Thymus (tissue), 11 donors: Measurements from ENCODE around the gene ZNF606. TPM values are rescaled to one million over a fixed set of nuclear protein-coding genes. Genes with fewer than 3 reads are reported as not detected.

ENCODE experiments used
- DNase-seq, 9 donors: peaks; one replicate each; pipeline ENCODE4 v3.0.0-alpha.2; 2013; ENCODE audit warnings: low spot score in 9 of 9, low read depth in 6 of 9, missing footprints in 1 of 9
- H3K27ac ChIP-seq, 2 donors: one replicate each; pipeline ENCODE4 v1.5.1; 2013; ENCODE audit warnings: control low read depth in 1 of 2, low read depth in 1 of 2, low read length in 1 of 2, mild to moderate bottlenecking in 1 of 2, moderate library complexity in 1 of 2
- H3K27me3 ChIP-seq, 2 donors: one replicate each; pipeline ENCODE4 v1.5.1; 2013; ENCODE audit warnings: low read length in 1 of 2; ENCODE audit not compliant: control insufficient read depth in 2 of 2, insufficient read depth in 1 of 2
- H3K36me3 ChIP-seq, 2 donors: one replicate each; pipeline ENCODE4 v1.5.1; 2013; ENCODE audit warnings: low read length in 1 of 2, mild to moderate bottlenecking in 1 of 2, moderate library complexity in 1 of 2; ENCODE audit not compliant: control insufficient read depth in 2 of 2, insufficient read depth in 2 of 2
- H3K4me1 ChIP-seq, 2 donors: one replicate each; pipeline ENCODE4 v1.5.1; 2013; ENCODE audit warnings: low read length in 2 of 2; ENCODE audit not compliant: control insufficient read depth in 2 of 2, insufficient read depth in 2 of 2
- H3K4me3 ChIP-seq, 2 donors: one replicate each; pipeline ENCODE4 v1.5.1; 2013; ENCODE audit warnings: low read length in 2 of 2, control low read depth in 1 of 2, mild to moderate bottlenecking in 1 of 2
- H3K9me3 ChIP-seq, 2 donors: one replicate each; pipeline ENCODE4 v1.5.1; 2013; ENCODE audit warnings: low read length in 1 of 2, mild to moderate bottlenecking in 1 of 2; ENCODE audit not compliant: control insufficient read depth in 2 of 2, insufficient read depth in 1 of 2
- WGBS: extraction: QIAGEN DNeasy Blood & Tissue Kit; methylation state at CpG from one replicate; pipeline ENCODE4 v1.1.7; 2013; 5-methylcytosine and 5-hydroxymethylcytosine counted together
- polyA plus RNA-seq: library from polyadenylated mRNA; stranded (reverse); fragments of 200-250 nt; gene quantifications from one replicate; pipeline ENCODE4 v1.2.3, GENCODE V29; 2013
- total RNA-seq: library from RNA; stranded (reverse); fragments of 120-200 nt; gene quantifications from one replicate; pipeline ENCODE4 v1.2.4, GENCODE V29; 2013
- donor health status: healthy.

The ZNF606 gene
- total and polyA plus RNA-seq, 2 donors = 17.8 to 18.8 TPM

GRCh38 chr19:58042495-58043340 is 40.1 kb upstream of the ZNF606 start:
- 56% methylated on average over 54 of the region's 54 CpGs for WGBS
- H3K4me3 ChIP-seq = no peak overlapping the region
- H3K27ac ChIP-seq = no peak overlapping the region
- no peak for DNase-seq
- H3K36me3 ChIP-seq = no peaks in the 10 kb centered on the region
- no peaks in the 10 kb centered on the region for H3K4me1 ChIP-seq
- peaks cover 19 to 85% of the 10 kb centered on the region in 2 donors for H3K9me3 ChIP-seq
- no peaks in the 10 kb centered on the region for H3K27me3 ChIP-seq

GRCh38 chr19:58040751-58041525 is 38.3 kb upstream of the ZNF606 start:
- H3K9me3 ChIP-seq = peaks cover 14 to 79% of the 10 kb centered on the region in 2 donors
- WGBS = 90% methylated on average over 21 of the region's 21 CpGs

GRCh38 chr19:58038688-58039204 is 36.1 kb upstream of the ZNF606 start:
- Histone ChIP-seq H3K4me3 (no peak overlapping the region), H3K27ac (no peak overlapping the region), H3K27me3 (peaks cover 0 to 8% of the 10 kb centered on the region in 2 donors), H3K9me3 (peaks cover 19 to 76% of the 10 kb centered on the region in 2 donors), H3K36me3 (no peaks in the 10 kb centered on the region), H3K4me1 (no peaks in the 10 kb centered on the region)
- WGBS = 26% methylated on average over 8 of the region's 8 CpGs
- DNase-seq = no peak

More at GRCh38 chr19:58040751-58041525, 38.3 kb upstream of the ZNF606 start:
- Histone ChIP-seq H3K4me3 (no peak overlapping the region), H3K27ac (no peak overlapping the region), H3K4me1 (no peaks in the 10 kb centered on the region), H3K36me3 (no peaks in the 10 kb centered on the region), H3K27me3 (no peaks in the 10 kb centered on the region)
- DNase-seq = no peak

- WGBS = 54% methylated on average over 43 of the region's 44 CpGs
- Histone ChIP-seq H3K36me3 (no peaks in the 10 kb centered on the region), H3K9me3 (peaks cover 20 to 77% of the 10 kb centered on the region in 2 donors), H3K27me3 (peaks cover 0 to 14% of the 10 kb centered on the region in 2 donors), H3K27ac (no peak overlapping the region), H3K4me1 (no peaks in the 10 kb centered on the region), H3K4me3 (no peak overlapping the region)
- DNase-seq = no peak
These were observed 35.5 kb upstream of the ZNF606 start for GRCh38 chr19:58037927-58038687.

GRCh38 chr19:58035863-58036262 is 33.2 kb upstream of the ZNF606 start:
- H3K4me1 ChIP-seq = no peaks in the 10 kb centered on the region
- H3K27me3 ChIP-seq = peaks cover 0 to 14% of the 10 kb centered on the region in 2 donors
- DNase-seq = no peak
- H3K36me3 ChIP-seq = no peaks in the 10 kb centered on the region
- H3K27ac ChIP-seq = no peak overlapping the region
- 82% methylated on average over 8 of the region's 8 CpGs for WGBS
- H3K4me3 ChIP-seq = no peak overlapping the region
- H3K9me3 ChIP-seq = peaks cover 16 to 71% of the 10 kb centered on the region in 2 donors

GRCh38 chr19:58034477-58034793 is 31.8 kb upstream of the ZNF606 start:
- Histone ChIP-seq H3K36me3 (no peaks in the 10 kb centered on the region), H3K4me3 (peak overlapping the region in 1 of 2 donors; percentile 35), H3K9me3 (peaks cover 15 to 64% of the 10 kb centered on the region in 2 donors), H3K27ac (no peak overlapping the region), H3K4me1 (no peaks in the 10 kb centered on the region), H3K27me3 (peaks cover 0 to 14% of the 10 kb centered on the region in 2 donors)
- no peak for DNase-seq
- WGBS = 16% methylated on average over 20 of the region's 20 CpGs

GRCh38 chr19:58033741-58034476 is 31.3 kb upstream of the ZNF606 start, which contains the start of gene ZSCAN1:
Gene ZSCAN1, plus strand, starts transcription at chr19:58034025. Its CDS starts 3,812 bp downstream, at chr19:58037837.
- Histone ChIP-seq H3K4me3 (peak within 1 kb of the TSS in 1 of 2 donors; percentile 35), H3K36me3 (no peaks in the 10 kb centered on the region), H3K27me3 (peaks cover 0 to 14% of the 10 kb centered on the region in 2 donors), H3K9me3 (peaks cover 16 to 64% of the 10 kb centered on the region in 2 donors), H3K4me1 (no peaks in the 10 kb centered on the region), H3K27ac (peak within 1 kb of the TSS in 1 of 2 donors; percentile 18)
- 7% methylated on average over 101 of the region's 101 CpGs for WGBS
- peak in 5 of 9 donors; percentile 0 to 47 (median 34) for DNase-seq

- Histone ChIP-seq H3K36me3 (no peaks in the 10 kb centered on the region), H3K4me3 (no peak overlapping the region), H3K4me1 (no peaks in the 10 kb centered on the region), H3K27me3 (no peaks in the 10 kb centered on the region), H3K9me3 (peaks cover 7 to 50% of the 10 kb centered on the region in 2 donors), H3K27ac (no peak overlapping the region)
- DNase-seq = no peak
- 95% methylated on average over 12 of the region's 12 CpGs for WGBS
These were observed 22.0 kb upstream of the ZNF606 start for GRCh38 chr19:58024661-58025060.
